Middle frontal gyrus (tissue), 1 donor: ENCODE data around the gene CACNA1C.
A peak's percentile ranks its signal among the peaks of the same experiment; 100 is the strongest.

ENCODE experiments used
- DNase-seq: peaks from one replicate; pipeline ENCODE4 v3.0.0-alpha.2; 2015; ENCODE audit warnings: low spot score; ENCODE audit errors: extremely low spot score

CACNA1C gene

DNA sequence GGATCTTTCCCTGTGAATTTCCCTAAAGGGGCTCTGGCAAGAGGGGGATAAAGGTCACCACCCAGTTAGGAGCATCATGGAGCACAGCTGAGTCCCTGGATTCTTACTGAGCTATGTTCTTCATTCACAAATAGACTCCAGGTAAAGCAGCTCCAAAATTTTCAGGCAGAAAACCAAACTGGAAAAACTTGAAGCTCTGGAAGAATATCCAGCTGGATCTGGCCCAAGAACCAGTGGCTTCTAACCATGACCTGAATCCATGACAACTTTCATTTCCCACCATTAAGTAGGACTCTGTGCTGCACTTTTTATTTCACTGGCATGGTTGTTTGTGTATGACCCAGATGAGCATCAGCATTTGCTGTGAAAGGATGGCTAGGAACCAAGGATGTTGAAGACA is 561.6 kb downstream of the CACNA1C start:
- no peak for DNase-seq

GRCh38 chr12:2615665-2616402 is 563.0 kb downstream of the CACNA1C start:
- DNase-seq: no peak

DNA sequence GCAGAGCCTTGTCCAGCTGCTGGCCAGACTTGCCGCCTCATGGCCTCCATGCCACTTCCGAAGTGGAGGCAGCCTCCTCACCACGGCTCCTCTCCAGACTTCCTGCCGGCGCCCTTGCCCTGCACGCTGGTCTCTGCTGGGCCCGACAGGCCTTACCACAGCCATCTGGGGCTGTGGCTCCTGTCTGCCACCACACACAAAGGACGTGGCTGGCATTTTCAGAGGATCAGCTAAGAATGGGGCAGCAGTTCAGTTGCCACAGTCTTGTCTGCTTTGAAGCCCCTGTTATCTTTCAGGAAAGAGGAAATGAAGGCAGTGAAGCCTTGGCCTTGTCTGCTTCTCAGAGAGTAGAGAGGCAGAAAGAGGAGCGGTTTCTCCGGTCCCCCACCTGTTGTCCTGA is 564.0 kb downstream of the CACNA1C start:
- no peak for DNase-seq

DNA sequence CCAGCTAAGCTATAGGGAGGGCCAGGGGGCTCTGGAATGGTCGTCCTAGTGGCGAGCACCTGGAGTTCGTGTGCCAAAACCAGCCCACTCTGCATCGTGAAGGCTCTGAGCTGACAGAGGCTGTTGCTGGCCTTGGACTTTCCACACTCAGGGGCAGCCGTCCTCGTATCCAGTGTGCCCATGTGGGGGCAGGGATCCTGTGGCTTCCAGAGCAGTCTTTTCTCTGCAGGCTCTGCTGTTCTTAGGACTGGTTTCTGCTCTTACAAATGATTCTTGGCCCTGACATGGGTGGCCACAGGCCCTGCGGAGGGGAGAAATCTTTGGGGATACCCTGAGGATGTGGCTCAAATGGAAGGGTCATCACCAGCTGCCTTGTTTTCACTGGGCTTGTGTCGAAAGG is 564.6 kb downstream of the CACNA1C start:
- no peak for DNase-seq

- no peak for DNase-seq
These were observed 565.7 kb downstream of the CACNA1C start for GRCh38 chr12:2618291-2618995.

GRCh38 chr12:2619136-2619535 is 566.3 kb downstream of the CACNA1C start:
- DNase-seq: no peak

GRCh38 chr12:2622460-2622859 is 569.7 kb downstream of the CACNA1C start:
- no peak for DNase-seq

GRCh38 chr12:2623472-2623871 is 570.7 kb downstream of the CACNA1C start:
- no peak for DNase-seq

GRCh38 chr12:2624543-2625288 is 571.9 kb downstream of the CACNA1C start:
- no peak for DNase-seq

GRCh38 chr12:2625289-2625612 is 572.5 kb downstream of the CACNA1C start:
- DNase-seq: no peak

GRCh38 chr12:2627076-2627834 is 574.5 kb downstream of the CACNA1C start:
- DNase-seq: no peak

- no peak for DNase-seq
These were observed 575.0 kb downstream of the CACNA1C start for GRCh38 chr12:2627835-2628191.

DNA sequence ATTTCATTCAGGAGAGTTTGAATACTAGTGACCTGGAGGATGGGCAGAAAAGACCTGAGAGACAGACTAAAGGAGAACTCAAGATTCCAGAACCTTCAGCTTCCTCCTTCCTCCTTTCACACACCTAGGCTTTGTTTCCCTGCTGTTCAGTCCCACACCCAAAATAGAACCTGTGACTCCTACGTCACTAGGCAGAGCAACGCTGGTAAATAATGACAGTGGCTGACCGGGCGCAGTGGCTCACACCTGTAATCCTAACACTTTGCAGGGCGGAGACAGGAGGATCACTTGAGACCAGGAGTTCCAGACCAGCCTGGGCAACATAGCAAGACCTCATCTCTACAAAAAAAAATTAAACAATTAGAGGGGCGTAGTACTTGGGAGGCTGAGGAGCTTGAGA is 575.6 kb downstream of the CACNA1C start:
- no peak for DNase-seq

GRCh38 chr12:2629051-2629450 is 576.3 kb downstream of the CACNA1C start:
- DNase-seq: no peak

GRCh38 chr12:2631653-2632350 is 579.0 kb downstream of the CACNA1C start:
- DNase-seq: no peak

GRCh38 chr12:2633176-2633824 is 580.5 kb downstream of the CACNA1C start:
- no peak for DNase-seq

GRCh38 chr12:2633825-2634200 is 581.0 kb downstream of the CACNA1C start:
- no peak for DNase-seq

DNA sequence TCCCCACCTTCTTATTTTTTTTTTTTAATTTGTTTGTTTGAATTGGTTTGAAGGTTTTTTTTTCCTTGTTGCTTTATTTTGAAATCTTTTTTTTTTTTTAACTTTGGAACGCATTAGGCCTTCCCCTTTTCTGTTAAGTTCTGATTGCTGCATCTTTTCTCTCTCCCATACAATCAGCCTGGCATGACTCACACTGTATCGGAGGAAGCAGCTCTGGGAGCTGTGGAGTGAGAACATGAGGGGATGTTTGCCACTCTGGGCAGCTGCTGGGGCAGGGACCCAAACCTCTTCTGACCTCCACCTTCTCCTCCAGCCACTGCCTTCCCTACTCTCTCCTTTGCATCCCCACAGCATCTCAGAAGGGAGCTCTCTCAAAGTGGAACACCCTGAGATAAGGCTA is 581.7 kb downstream of the CACNA1C start:
- DNase-seq: no peak

DNA sequence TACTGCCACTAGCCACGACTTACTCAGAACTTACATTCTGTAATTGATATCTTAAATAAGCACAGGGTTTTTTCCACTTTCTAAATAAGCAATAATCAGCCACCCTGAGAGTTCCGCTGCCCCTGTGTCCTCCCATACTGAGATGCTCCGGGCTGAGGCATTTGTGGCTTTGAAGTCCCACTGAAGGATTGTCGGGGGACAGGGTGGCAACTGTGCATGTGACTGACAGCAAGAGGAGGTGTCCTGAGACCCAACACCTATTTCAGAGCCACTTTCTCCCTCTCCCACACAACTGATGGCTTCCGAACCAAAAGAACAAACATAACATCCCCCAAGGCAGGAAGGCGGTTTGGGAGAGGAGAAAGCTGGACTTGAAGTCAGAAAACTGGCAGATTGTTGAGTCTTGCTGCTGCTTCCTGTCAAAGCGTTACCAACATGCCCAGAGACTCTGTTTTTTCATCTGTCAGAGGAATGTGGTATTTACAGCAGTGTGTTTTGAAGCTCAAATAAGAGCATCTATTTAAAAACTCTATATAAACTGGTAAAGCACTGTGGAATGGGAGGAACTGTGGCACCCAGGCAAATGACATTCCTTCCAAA is 584.1 kb downstream of the CACNA1C start:
- DNase-seq: peak; percentile 20

DNA sequence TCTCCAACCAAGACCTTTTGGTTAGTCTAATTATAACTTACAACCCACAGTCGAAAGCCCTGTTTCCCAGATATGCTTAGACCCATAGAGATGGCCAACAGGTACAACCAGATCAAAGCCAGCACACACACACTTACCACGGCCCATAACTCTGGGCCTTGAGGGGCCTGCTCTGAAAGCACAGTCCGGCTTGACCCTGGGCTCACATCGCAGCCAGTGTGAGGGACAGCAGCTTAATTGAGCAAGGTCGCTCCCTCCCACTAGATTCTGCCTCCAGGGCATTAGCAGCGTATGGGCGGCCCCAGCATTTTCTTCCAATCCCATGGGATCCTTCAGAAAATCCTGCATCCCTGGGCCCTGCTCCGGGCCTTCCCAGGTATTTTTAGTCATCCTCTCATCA is 584.6 kb downstream of the CACNA1C start:
- no peak for DNase-seq
